ENCODE measurements around the gene NAIF1. TPM values are rescaled to one million over a fixed set of nuclear protein-coding genes. Genes with fewer than 3 reads are reported as not detected.

Gene NAIF1
- total and polyA plus RNA-seq, 10 of the 15 experiments (the other 5 are each of a cell fraction or from before 2014, with no cell fraction given), result 2.4 to 14.2 (median 7.1) TPM

DNA sequence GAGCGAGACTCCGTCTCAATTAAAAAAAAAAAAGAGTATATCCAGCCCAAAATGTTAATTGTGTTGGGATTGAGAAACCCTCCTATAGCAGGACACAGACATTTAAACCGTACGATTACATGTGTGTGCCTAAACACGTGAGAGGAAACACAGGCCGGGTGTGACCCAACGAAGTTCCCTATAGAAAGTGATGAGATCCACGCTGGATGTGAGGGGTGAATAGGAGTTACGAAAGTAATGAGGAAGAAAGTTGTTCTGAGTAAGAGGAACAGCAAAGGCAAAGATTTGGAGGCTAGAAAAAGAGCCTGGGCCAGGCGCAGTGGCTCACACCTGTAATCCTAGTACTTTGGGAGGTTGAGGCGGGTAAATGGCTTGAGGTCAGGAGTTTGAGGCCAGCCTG, 13.6 kb downstream of the NAIF1 start:
- CTCF ChIA-PET, result no interaction called here
- POLR2A ChIA-PET, result no interaction called here

More for the DNA sequence above, 13.6 kb downstream of the NAIF1 start:
- Histone ChIP-seq H3K4me1 (ENCODE audit: control insufficient read depth, insufficient read depth, low read length) (no peaks in the 10 kb centered on the region), H3K9me3 (replicated peaks; ENCODE audit: control insufficient read depth, insufficient read depth, low read length) (no peaks in the 10 kb centered on the region), H3K9ac (ENCODE audit: control insufficient read depth, insufficient read depth, low read length) (no peak overlapping the region), H3K27ac (ENCODE audit: control insufficient read depth, insufficient read depth) (no peak overlapping the region), H3K4me3 (no peak overlapping the region), H2AFZ (ENCODE audit: control insufficient read depth, low read depth, low read length) (no peak overlapping the region), H3K4me2 (ENCODE audit: control insufficient read depth, insufficient read depth) (no peak overlapping the region), H4K20me1 (ENCODE audit: control insufficient read depth, insufficient read depth) (no peaks in the 10 kb centered on the region), H3K79me2 (ENCODE audit: control insufficient read depth, insufficient read depth, low read length) (no peaks in the 10 kb centered on the region), H3K27me3 (replicated peaks in 1 of 2; ENCODE audit: control insufficient read depth in 2 of 2, insufficient read depth in 2 of 2, low read length in 1 of 2) (no peaks in the 10 kb centered on the region; a peak in 1 of 4 replicates), H3K36me3 (ENCODE audit: control insufficient read depth in 2 of 2, insufficient read depth in 2 of 2, low read length in 1 of 2) (no peaks in the 10 kb centered on the region)
- intact Hi-C loops (cut with micrococcal nuclease; ENCODE audit: unreplicated experiment), result no loop called here
- ChIA-PET SMC1A (ENCODE audit: uncharacterized antibody, unreplicated experiment) (interaction anchor here (0.5 kb wide), 1 partner anchor 20 kb away, joined by 3 read pairs; no protein-coding TSS in a partner anchor), RAD21 (ENCODE audit: unreplicated experiment) (no interaction called here)
- in situ Hi-C loops (cut with MboI), result no loop called here
- DNase-seq (ENCODE audit: low read depth, low spot score) (no peak), FAIRE-seq (no peak), ATAC-seq (no peak)
- no TSS peak for BruUV-seq (replicated peaks)
- no peak for TF ChIP-seq TCF3 (IDR thresholded peaks at IDR 0.05; ENCODE audit: borderline replicate concordance, insufficient read depth, low read depth, low read length)
- no peak for TF ChIP-seq NFYB (IDR thresholded peaks at IDR 0.05; ENCODE audit: insufficient read depth, low read depth, low read length)
- TF ChIP-seq, protein P1, sequence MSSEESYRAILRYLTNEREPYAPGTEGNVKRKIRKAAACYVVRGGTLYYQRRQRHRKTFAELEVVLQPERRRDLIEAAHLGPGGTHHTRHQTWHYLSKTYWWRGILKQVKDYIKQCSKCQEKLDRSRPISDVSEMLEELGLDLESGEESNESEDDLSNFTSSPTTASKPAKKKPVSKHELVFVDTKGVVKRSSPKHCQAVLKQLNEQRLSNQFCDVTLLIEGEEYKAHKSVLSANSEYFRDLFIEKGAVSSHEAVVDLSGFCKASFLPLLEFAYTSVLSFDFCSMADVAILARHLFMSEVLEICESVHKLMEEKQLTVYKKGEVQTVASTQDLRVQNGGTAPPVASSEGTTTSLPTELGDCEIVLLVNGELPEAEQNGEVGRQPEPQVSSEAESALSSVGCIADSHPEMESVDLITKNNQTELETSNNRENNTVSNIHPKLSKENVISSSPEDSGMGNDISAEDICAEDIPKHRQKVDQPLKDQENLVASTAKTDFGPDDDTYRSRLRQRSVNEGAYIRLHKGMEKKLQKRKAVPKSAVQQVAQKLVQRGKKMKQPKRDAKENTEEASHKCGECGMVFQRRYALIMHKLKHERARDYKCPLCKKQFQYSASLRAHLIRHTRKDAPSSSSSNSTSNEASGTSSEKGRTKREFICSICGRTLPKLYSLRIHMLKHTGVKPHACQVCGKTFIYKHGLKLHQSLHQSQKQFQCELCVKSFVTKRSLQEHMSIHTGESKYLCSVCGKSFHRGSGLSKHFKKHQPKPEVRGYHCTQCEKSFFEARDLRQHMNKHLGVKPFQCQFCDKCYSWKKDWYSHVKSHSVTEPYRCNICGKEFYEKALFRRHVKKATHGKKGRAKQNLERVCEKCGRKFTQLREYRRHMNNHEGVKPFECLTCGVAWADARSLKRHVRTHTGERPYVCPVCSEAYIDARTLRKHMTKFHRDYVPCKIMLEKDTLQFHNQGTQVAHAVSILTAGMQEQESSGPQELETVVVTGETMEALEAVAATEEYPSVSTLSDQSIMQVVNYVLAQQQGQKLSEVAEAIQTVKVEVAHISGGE (CRISPR knock-in tag; IDR thresholded peaks at IDR 0.05), result no peak
- TF ChIP-seq ZNF384 (IDR thresholded peaks at IDR 0.05; ENCODE audit: borderline replicate concordance, low read depth, low read length), result no peak
- TF ChIP-seq JUNB (IDR thresholded peaks at IDR 0.05), result no peak
- TF ChIP-seq, protein P2, sequence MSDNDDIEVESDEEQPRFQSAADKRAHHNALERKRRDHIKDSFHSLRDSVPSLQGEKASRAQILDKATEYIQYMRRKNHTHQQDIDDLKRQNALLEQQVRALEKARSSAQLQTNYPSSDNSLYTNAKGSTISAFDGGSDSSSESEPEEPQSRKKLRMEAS (IDR thresholded peaks at IDR 0.05; ENCODE audit: low read depth, low read length), result no peak
- WGBS (ENCODE audit: insufficient coverage, insufficient replicate concordance, low lambda C conversion rate, missing lambda C conversion rate), result 66% methylated on average over 11 of the region's 11 CpGs
